HepG2 (cell line): ENCODE measurements around the gene ANXA9. TPM values are rescaled to one million over a fixed set of nuclear protein-coding genes. Genes with fewer than 3 reads are reported as not detected.

ENCODE experiments used
- AKNA ChIP-seq: sonication (generic); formaldehyde crosslinking; IDR thresholded peaks from 2 replicates; pipeline ENCODE4 v1.4.0; 2020; ENCODE audit warnings: missing genetic modification reagents, borderline replicate concordance
- FOXC1 ChIP-seq: sonication (generic); formaldehyde crosslinking; IDR thresholded peaks from 2 replicates; pipeline ENCODE4 v1.8.0; 2022; ENCODE audit warnings: mild to moderate bottlenecking, missing genetic modification reagents, borderline replicate concordance
- KLF12 ChIP-seq: sonication (generic); formaldehyde crosslinking; IDR thresholded peaks from 2 replicates; pipeline ENCODE4 v1.4.0; 2020; ENCODE audit warnings: missing genetic modification reagents, borderline replicate concordance
- MEIS1 ChIP-seq: sonication (generic); formaldehyde crosslinking; IDR thresholded peaks from 2 replicates; pipeline ENCODE4 v1.9.0; 2021; ENCODE audit warnings: mild to moderate bottlenecking, missing genetic modification reagents, moderate library complexity, borderline replicate concordance
- NFATC3 ChIP-seq: sonication (generic); formaldehyde crosslinking; IDR thresholded peaks from 2 replicates; pipeline ENCODE4 v1.5.1; 2020; ENCODE audit warnings: mild to moderate bottlenecking, missing genetic modification reagents
- RCOR2 ChIP-seq: IDR thresholded peaks from 2 replicates; pipeline ENCODE4 v1.6.1; 2016; ENCODE audit warnings: missing biosample characterization, missing genetic modification reagents
- RFXANK ChIP-seq: IDR thresholded peaks from 2 replicates; pipeline ENCODE4 v1.6.1; 2016
- SAFB2 ChIP-seq: sonication (generic); formaldehyde crosslinking; IDR thresholded peaks from 2 replicates; pipeline ENCODE4 v1.5.1; 2020; ENCODE audit warnings: missing genetic modification reagents, low read depth, mild to moderate bottlenecking, borderline replicate concordance
- SNAPC2 ChIP-seq: sonication (generic); formaldehyde crosslinking; IDR thresholded peaks from 2 replicates; pipeline ENCODE4 v1.8.1; 2022; ENCODE audit warnings: mild to moderate bottlenecking, missing genetic modification reagents
- TBX3 ChIP-seq: fragments of 450-650 bp; IDR thresholded peaks from 2 replicates; pipeline ENCODE4 v1.6.1; 2017; ENCODE audit warnings: antibody characterized with exemption, mild to moderate bottlenecking, inconsistent platforms, borderline replicate concordance
- ZNF224 ChIP-seq: sonication (generic); formaldehyde crosslinking; IDR thresholded peaks from 2 replicates; pipeline ENCODE4 v1.5.0; 2020; ENCODE audit warnings: mild to moderate bottlenecking, missing genetic modification reagents
- ZNF263 ChIP-seq: sonication (generic); formaldehyde crosslinking; IDR thresholded peaks from 2 replicates; pipeline ENCODE4 v1.4.0; 2020; ENCODE audit warnings: missing genetic modification reagents
- ZNF317 ChIP-seq: sonication (generic); formaldehyde crosslinking; IDR thresholded peaks from 2 replicates; pipeline ENCODE4 v1.5.0; 2020; ENCODE audit warnings: mild to moderate bottlenecking, missing genetic modification reagents
- ZNF558 ChIP-seq: sonication (generic); formaldehyde crosslinking; IDR thresholded peaks from 2 replicates; pipeline ENCODE4 v1.9.0; 2022; ENCODE audit warnings: mild to moderate bottlenecking, missing genetic modification reagents, borderline replicate concordance
- ZNF629 ChIP-seq: sonication (generic); formaldehyde crosslinking; conservative IDR thresholded peaks from 2 replicates; pipeline ENCODE4 v1.5.0; 2020; ENCODE audit warnings: missing genetic modification reagents
- ZNF672 ChIP-seq: sonication (generic); formaldehyde crosslinking; IDR thresholded peaks from 2 replicates; pipeline ENCODE4 v1.8.1; 2022; ENCODE audit warnings: missing genetic modification reagents
- polyA plus RNA-seq, 8 experiments: library from polyadenylated mRNA; depleted of rRNA in 3 of 8; stranded (reverse) in 7 of 8; unstranded in 1 of 8; fragments of >200 nt; fragmentation: Illumina TruSeq in 4 of 8; extraction: Trizol in 4 of 8; gene quantifications; 2 replicates each; pipeline versions ENCODE4 v1.2.1 to v1.2.3, GENCODE V29; 2011 to 2016; ENCODE audit warnings: low read depth in 4 of 8, missing spikeins in 1 of 8, mixed read lengths in 1 of 8; ENCODE audit not compliant: insufficient read depth in 1 of 8
- total RNA-seq, 5 experiments: library from RNA; depleted of rRNA; stranded (reverse); fragments of >200 nt; fragmentation: Illumina TruSeq; extraction: Trizol; gene quantifications; 2 replicates each; pipeline ENCODE4 v1.2.3, GENCODE V29; 2016; ENCODE audit warnings: low read depth in 1 of 5

Gene ANXA9
- total and polyA plus RNA-seq, 2 of the 13 experiments (the other 11 are each of a cell fraction or from before 2014, with no cell fraction given): 13.3 to 23.9 TPM

- TF ChIP-seq ZNF558 (no peak), FOXC1 (no peak), ZNF629 (CRISPR knock-in tag) (0 out of 2 replicates have a peak, but pooled peaks have one; percentile 26), MEIS1 (CRISPR knock-in tag) (no peak), KLF12 (CRISPR knock-in tag) (no peak), ZNF672 (CRISPR knock-in tag) (no peak), NFATC3 (CRISPR knock-in tag) (no peak), AKNA (CRISPR knock-in tag) (no peak), ZNF317 (0 out of 2 replicates have a peak, but pooled peaks have one; percentile 9), ZNF263 (CRISPR knock-in tag) (no peak), RCOR2 (CRISPR knock-in tag) (no peak), SNAPC2 (CRISPR knock-in tag) (no peak), ZNF224 (CRISPR knock-in tag) (no peak), SAFB2 (CRISPR knock-in tag) (no peak), RFXANK (CRISPR knock-in tag) (no peak), TBX3 (peak; percentile 61; the same call in 1 of the 2 replicates)
Measured at GRCh38 chr1:151007853-151008243, 25.8 kb downstream of the ANXA9 start (continued).
